ENCODE measurements around the gene CDK11A. TPM values are rescaled to one million over a fixed set of nuclear protein-coding genes. Genes with fewer than 3 reads are reported as not detected.
"Not testable (repeated sequence)": the region's sequence is repeated elsewhere in the genome, so short reads cannot be mapped to it uniquely, and the experiment has no call there.

Gene CDK11A
- total RNA-seq, 1 donor from 2014 or later, result 74.4 TPM

GRCh38 chr1:1665815-1666251 is 58.3 kb downstream of the CDK11A start:
- H3K36me3 Mint-ChIP-seq (ENCODE audit: low read depth), result peaks cover 11% of the 10 kb centered on the region
- DNase-seq (ENCODE audit: low spot score), result no peak
- H3K4me3 Mint-ChIP-seq, result no peak overlapping the region
- H3K9me3 Mint-ChIP-seq, result no peaks in the 10 kb centered on the region
- intact Hi-C loops (cut with micrococcal nuclease), result no loop called here
- no peaks in the 10 kb centered on the region for H3K4me1 Mint-ChIP-seq (ENCODE audit: low read depth)
- no peak overlapping the region for H3K27ac Mint-ChIP-seq
- no peaks in the 10 kb centered on the region for H3K27me3 Mint-ChIP-seq (ENCODE audit: insufficient read depth)

- Mint-ChIP-seq H3K27me3 (ENCODE audit: insufficient read depth) (no peaks in the 10 kb centered on the region), H3K36me3 (ENCODE audit: low read depth) (peaks cover 11% of the 10 kb centered on the region), H3K4me1 (ENCODE audit: low read depth) (no peaks in the 10 kb centered on the region), H3K27ac (no peak overlapping the region), H3K4me3 (no peak overlapping the region), H3K9me3 (no peaks in the 10 kb centered on the region)
- intact Hi-C loops (cut with micrococcal nuclease), result no loop called here
- DNase-seq (ENCODE audit: low spot score), result no peak
Observed at GRCh38 chr1:1664941-1665814, 59.0 kb downstream of the CDK11A start.

- H3K4me3 Mint-ChIP-seq; H3K4me1 Mint-ChIP-seq (ENCODE audit: low read depth); intact Hi-C loops (cut with micrococcal nuclease); H3K36me3 Mint-ChIP-seq (ENCODE audit: low read depth); H3K9me3 Mint-ChIP-seq; H3K27ac Mint-ChIP-seq; DNase-seq (ENCODE audit: low spot score); H3K27me3 Mint-ChIP-seq (ENCODE audit: insufficient read depth): not testable (repeated sequence)
Observed at GRCh38 chr1:1664318-1664717, 59.8 kb downstream of the CDK11A start.

GRCh38 chr1:1662830-1663560 is 61.2 kb downstream of the CDK11A start:
- H3K4me1 Mint-ChIP-seq (ENCODE audit: low read depth); H3K27ac Mint-ChIP-seq; H3K27me3 Mint-ChIP-seq (ENCODE audit: insufficient read depth); DNase-seq (ENCODE audit: low spot score); H3K4me3 Mint-ChIP-seq; H3K36me3 Mint-ChIP-seq (ENCODE audit: low read depth); intact Hi-C loops (cut with micrococcal nuclease); H3K9me3 Mint-ChIP-seq: not testable (repeated sequence)

GRCh38 chr1:1662392-1662791 is 61.8 kb downstream of the CDK11A start:
- DNase-seq (ENCODE audit: low spot score); H3K36me3 Mint-ChIP-seq (ENCODE audit: low read depth); H3K4me3 Mint-ChIP-seq; H3K9me3 Mint-ChIP-seq; H3K27me3 Mint-ChIP-seq (ENCODE audit: insufficient read depth); H3K4me1 Mint-ChIP-seq (ENCODE audit: low read depth); intact Hi-C loops (cut with micrococcal nuclease); H3K27ac Mint-ChIP-seq: not testable (repeated sequence)

- peak; percentile 94 for DNase-seq (ENCODE audit: low spot score)
- not testable (repeated sequence) for H3K27me3 Mint-ChIP-seq (ENCODE audit: insufficient read depth); H3K9me3 Mint-ChIP-seq; H3K4me1 Mint-ChIP-seq (ENCODE audit: low read depth); H3K36me3 Mint-ChIP-seq (ENCODE audit: low read depth)
- intact Hi-C loops (cut with micrococcal nuclease), result loop anchor here (1.0 to 5.0 kb wide), 6 partner anchors 28 to 188 kb away; partner anchors contain the start of genes ATAD3A, ATAD3B, CDK11A and MIB2
- peak within 1 kb of the TSS; percentile 93 for H3K4me3 Mint-ChIP-seq
- peak within 1 kb of the TSS; percentile 99 for H3K27ac Mint-ChIP-seq
Observed at GRCh38 chr1:1658583-1659549, 65.3 kb downstream of the CDK11A start, which contains the start of gene CDK11B. Gene CDK11B, minus strand, starts transcription at chr1:1659004. Its CDS starts 1,519 bp downstream, at chr1:1657485.

Other genes starting within 250 kb of the CDK11A start
- 108 TPM in 2 replicates for gene ATAD3A, start 212.2 kb downstream of the CDK11A start, total RNA-seq
- gene TMEM240, start 183.7 kb downstream of the CDK11A start, total RNA-seq, result 0.41 and 1.0 TPM in 2 replicates
- 135 and 137 TPM in 2 replicates for gene SSU72, start 149.5 kb downstream of the CDK11A start, total RNA-seq
- gene FNDC10, start 124.2 kb downstream of the CDK11A start, total RNA-seq, result 14.6 and 14.9 TPM in 2 replicates
- gene MIB2, start 108.9 kb downstream of the CDK11A start, total RNA-seq, result 29.5 and 32.8 TPM in 2 replicates
- 0.49 and 0.93 TPM in 2 replicates for gene MMP23B, start 92.2 kb downstream of the CDK11A start, total RNA-seq
- gene CDK11B, start 65.4 kb downstream of the CDK11A start, total RNA-seq, result 39.1 and 39.6 TPM in 2 replicates
- gene SLC35E2B, start 31.6 kb downstream of the CDK11A start, total RNA-seq, result 40.8 and 41.1 TPM in 2 replicates
- 95.5 and 96.8 TPM in 2 replicates for gene NADK, start 54.1 kb upstream of the CDK11A start, total RNA-seq
- gene GNB1, start 166.7 kb upstream of the CDK11A start, total RNA-seq, result 382 and 398 TPM in 2 replicates
- 0.36 and 0.51 TPM in 2 replicates for gene CALML6, start 190.9 kb upstream of the CDK11A start, total RNA-seq
- gene TMEM52, start 194.9 kb upstream of the CDK11A start, total RNA-seq, result 0.99 and 1.5 TPM in 2 replicates

Measured in activated T-helper 1 cell treated with anti-CD3 and anti-CD28 coated beads, Interleukin-12 subunit alpha, Interleukin-12 subunit beta, Interleukin-2, Interleukin-4 antibody, amounts not matched to agents 30 ng/mL and 10 ng/mL and 1 ng/mL, durations not matched to agents 14 hours and 24 hours and 36 hours (primary cell).